ENCODE data around the gene PSMA8. TPM values are rescaled to one million over a fixed set of nuclear protein-coding genes. Genes with fewer than 3 reads are reported as not detected.

PSMA8 gene
- total and polyA plus RNA-seq, 2 of the 8 experiments (the other 6 are each of a cell fraction or from before 2014, with no cell fraction given): not detected

- peak; percentile 86 for TF ChIP-seq CREB1 (IDR thresholded peaks at IDR 0.05)
- TF ChIP-seq POLR2AphosphoS5 (IDR thresholded peaks at IDR 0.05; ENCODE audit: low read depth, low read length): peak; percentile 71
- TF ChIP-seq TAF1 (IDR thresholded peaks at IDR 0.05; ENCODE audit: low read depth, low read length): peak; percentile 58
- TF ChIP-seq HDAC2 (IDR thresholded peaks at IDR 0.05; ENCODE audit: borderline replicate concordance in 1 of 2, low read depth in 2 of 2, low read length in 2 of 2): peak in 1 of 2 experiments; percentile 91; a peak in 2 of 4 replicates
- TF ChIP-seq YY1 (IDR thresholded peaks at IDR 0.05; ENCODE audit: low read depth, low read length): peak; percentile 69; the same call in 1 of the 2 replicates
- TF ChIP-seq TBP (IDR thresholded peaks at IDR 0.05; ENCODE audit: low read depth, low read length): peak; percentile 80
- TF ChIP-seq NRF1 (IDR thresholded peaks at IDR 0.05; ENCODE audit: low read depth, low read length): peak; percentile 56
- peak; percentile 99 for TF ChIP-seq ASH2L (IDR thresholded peaks at IDR 0.05; ENCODE audit: low read length)
- no peak for TF ChIP-seq RXRA (IDR thresholded peaks at IDR 0.05; ENCODE audit: insufficient read depth, low read depth, low read length)
- no peak for TF ChIP-seq CBX8 (IDR thresholded peaks at IDR 0.05; ENCODE audit: borderline replicate concordance, low read depth, low read length)
- peak; percentile 64 to 86 for TF ChIP-seq POLR2A (IDR thresholded peaks at IDR 0.05; ENCODE audit: control extremely low read depth in 1 of 2, low read depth in 2 of 2, low read length in 2 of 2)
- TF ChIP-seq JUN (IDR thresholded peaks at IDR 0.05; ENCODE audit: low read depth, low read length): no peak
- 0 out of 2 replicates have a peak, but pooled peaks have one; percentile 30 for TF ChIP-seq KDM1A (IDR thresholded peaks at IDR 0.05; ENCODE audit: borderline replicate concordance, low read length)
- peak; percentile 87 for TF ChIP-seq E2F6 (IDR thresholded peaks at IDR 0.05)
- no peak for TF ChIP-seq POU5F1 (IDR thresholded peaks at IDR 0.05; ENCODE audit: low read depth, low read length)
- TF ChIP-seq KDM4A (IDR thresholded peaks at IDR 0.05; ENCODE audit: low read depth, low read length, severe bottlenecking): peak; percentile 81
Measured at GRCh38 chr18:26226229-26227050, 92.8 kb downstream of the PSMA8 start, which contains the start of gene TAF4B (continued).

All from H1 (cell line).